HG03378 (cell line): ENCODE measurements around the gene BEST2.

Experiments
- ATAC-seq: cut with Tn5 transposase; IDR thresholded peaks from one replicate; pipeline ENCODE4 v1.9.1; 2021; ENCODE audit warnings: mild to moderate bottlenecking, moderate library complexity; ENCODE audit not compliant: unreplicated experiment

The BEST2 gene

DNA sequence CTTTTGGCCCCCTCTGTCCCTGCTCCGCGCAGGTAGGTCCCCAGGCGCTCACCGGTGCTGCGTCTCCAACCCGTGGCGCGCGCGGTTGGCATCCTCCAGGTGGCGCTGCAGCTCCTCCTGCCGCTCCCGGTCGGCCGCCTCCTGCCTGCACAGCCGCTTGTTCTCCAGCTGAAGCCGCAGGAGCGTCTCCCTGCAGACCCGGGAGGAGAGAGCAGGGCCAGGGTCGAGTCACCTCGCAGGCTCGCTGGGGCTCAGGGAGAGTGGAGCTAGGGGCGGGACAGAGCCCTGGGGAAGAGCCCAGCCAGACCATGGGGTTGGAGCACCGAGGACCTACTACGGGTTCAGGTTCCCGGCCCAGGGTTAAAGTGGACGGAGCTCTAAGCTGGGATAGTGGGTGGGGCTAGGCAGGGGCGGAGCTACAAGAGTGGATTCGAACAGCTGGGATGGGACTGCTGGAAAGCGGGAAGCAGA is 14.5 kb downstream of the BEST2 start:
- ATAC-seq = no peak

DNA sequence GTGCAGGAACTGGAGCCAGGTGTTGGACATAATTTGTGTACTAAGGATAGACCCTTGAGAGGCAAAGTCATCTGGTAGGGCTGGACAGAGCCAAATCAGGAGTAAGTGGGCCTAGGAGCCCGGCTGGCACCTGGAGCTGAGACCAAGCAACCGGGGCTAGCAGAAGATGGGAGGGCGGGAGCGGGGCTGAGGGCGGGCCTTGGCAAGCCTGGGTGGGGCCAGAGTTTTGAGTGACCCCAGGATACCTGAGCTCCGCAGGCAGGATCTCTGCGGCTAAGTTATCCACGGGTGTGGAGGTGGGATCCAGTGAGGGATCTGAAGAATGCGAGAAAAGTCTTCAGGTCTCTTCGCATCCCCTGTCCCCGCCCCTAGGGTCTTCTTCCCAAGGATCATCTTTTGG is 15.6 kb downstream of the BEST2 start:
- ATAC-seq = no peak

DNA sequence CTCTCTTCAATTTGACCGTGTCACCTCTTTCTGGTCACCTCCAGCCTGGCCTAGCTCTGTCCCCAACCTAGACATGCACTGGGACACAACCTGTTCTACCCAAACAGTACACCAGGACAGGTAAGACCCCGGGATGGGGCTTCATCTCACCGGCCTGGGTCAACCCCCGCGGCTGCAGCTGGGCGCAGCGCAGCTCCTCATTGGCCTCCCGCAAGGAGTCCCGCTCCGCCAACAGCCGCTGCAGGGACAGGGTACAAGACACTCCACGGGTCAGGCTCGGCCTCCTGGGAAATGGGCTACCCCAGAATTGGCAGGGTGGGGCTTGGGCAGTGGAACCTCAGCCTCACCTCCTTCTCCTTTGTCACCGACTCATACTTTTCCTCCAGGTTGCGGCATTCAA is 16.1 kb downstream of the BEST2 start:
- ATAC-seq = no peak

DNA sequence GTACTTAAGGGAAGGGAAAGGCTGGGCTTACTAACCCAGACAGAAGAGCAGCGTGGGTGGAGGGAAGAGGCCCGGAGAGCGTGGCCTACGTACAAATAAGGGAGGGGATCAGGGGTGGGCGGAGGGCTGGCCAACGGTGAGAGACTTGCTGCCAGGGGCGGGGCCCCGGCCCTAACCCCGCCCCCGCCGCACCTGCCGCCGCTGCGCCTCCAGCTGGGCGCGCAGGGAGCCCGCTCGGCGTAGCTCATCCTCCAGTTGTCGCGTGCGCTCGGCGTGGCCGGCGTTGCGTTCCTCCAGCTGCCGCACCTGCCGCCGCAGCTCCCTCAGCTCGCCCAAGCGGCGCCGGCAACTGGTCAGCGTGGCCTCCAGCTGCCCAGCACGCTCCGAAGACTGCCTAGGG is 18.1 kb downstream of the BEST2 start:
- no peak for ATAC-seq

DNA sequence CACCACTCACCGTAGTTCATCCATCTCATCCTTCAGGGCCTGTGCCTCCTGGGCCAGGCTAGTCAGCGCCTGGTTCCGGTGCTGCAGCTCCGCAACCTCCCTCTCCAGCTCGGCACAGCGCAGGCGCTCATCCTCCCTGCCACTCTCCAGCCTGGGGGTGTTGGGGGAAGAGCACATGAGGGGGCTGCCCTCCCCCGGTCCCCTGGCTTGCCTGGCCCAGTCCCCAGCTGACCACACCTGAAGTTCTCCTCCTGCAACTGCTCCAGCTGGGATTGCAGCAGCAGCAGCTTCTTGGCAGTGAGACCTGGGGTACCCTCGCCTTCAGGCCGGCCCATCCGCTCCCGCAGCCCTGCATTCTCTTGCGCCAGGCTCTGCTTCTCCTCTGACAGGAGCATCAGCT is 19.3 kb downstream of the BEST2 start:
- no peak for ATAC-seq

DNA sequence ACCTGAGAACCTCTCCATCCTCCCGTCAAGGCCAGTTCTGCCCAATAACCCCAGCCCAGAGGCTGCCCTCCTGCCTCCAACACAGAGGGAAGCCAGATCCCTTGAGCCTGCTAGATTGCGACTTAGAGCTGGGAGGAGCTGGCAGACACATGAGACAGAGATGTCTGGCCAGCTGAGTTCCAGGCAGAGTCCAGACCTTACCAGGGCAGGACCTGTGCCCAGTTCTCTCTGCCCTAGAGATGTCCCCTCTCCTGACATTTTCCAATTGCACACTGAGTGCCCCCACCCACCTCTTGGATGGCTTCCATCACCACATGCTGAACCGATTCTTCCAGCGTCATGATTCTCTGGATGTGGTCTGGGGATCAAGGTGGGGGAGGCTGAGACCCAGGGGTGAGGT is 20.7 kb downstream of the BEST2 start:
- ATAC-seq = no peak

DNA sequence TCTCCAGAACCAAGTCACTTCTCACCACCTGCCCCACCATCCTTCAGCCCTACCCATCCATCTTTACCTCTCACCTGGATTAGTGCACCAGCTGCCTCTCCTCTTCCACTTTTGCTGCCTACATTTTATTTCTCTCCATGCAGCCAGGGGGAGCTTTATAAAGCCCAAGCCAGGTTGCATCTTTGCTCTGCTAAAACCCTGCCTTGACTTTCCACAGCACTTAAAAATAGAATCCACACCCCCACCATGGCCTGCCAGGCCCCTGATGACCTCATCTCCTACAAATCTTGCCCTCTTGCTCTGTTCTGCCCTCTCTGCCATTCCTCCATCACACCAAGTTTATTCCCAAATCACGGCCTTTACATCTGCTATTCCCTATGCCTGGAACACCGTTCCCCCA is 22.0 kb downstream of the BEST2 start:
- ATAC-seq = no peak

DNA sequence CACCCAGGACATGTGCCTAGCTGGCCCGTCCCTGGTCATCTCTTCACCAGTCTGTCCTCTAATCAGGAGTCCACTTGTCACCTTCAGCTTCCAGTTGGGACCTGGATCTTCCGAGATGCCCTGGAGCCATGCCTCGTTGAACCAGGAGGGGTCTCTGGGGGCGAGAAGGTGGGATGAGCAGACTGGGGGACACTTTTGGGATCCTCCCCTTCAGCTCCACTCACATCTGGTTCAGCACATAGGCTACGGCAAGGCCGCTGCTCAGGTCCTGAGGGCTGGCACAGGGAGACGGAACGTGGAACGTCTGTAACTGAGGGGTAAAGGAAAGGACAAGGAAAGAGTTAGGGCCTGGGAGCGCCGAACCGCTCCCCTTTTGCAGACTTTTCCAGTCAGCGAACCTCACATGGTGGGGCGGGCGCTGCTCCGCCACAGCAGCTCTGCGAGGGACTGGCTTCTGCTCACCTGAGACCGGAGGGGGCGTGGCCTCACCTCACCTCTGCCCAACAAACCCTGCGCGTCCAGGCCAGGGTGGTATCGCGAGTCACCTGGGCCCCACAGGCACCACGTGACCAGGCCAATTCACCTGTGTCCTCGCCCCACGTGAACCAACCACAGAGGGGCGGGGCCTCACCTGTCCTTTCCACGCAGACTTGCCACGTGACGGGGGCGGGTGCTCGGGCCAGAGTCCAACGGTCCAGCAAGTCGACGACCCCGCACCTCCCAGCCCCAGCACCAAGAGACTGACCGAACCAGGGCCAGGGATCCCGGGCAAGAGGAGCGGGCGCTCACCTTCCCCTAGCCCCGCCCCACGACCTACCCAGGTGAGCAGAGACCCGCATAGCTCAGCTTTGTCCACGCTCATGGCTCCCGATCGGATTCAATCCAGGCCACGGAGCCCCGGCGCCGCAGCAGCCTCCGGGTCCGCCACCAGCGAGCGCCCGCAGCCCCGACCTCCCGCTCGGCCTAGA is 23.3 kb downstream of the BEST2 start, which contains the start of gene HOOK2:
Gene HOOK2, minus strand, starts transcription at position 965 of the 968 bp plus-strand sequence. Its CDS starts 103 bp downstream, at position 862.
- no peak for ATAC-seq

DNA sequence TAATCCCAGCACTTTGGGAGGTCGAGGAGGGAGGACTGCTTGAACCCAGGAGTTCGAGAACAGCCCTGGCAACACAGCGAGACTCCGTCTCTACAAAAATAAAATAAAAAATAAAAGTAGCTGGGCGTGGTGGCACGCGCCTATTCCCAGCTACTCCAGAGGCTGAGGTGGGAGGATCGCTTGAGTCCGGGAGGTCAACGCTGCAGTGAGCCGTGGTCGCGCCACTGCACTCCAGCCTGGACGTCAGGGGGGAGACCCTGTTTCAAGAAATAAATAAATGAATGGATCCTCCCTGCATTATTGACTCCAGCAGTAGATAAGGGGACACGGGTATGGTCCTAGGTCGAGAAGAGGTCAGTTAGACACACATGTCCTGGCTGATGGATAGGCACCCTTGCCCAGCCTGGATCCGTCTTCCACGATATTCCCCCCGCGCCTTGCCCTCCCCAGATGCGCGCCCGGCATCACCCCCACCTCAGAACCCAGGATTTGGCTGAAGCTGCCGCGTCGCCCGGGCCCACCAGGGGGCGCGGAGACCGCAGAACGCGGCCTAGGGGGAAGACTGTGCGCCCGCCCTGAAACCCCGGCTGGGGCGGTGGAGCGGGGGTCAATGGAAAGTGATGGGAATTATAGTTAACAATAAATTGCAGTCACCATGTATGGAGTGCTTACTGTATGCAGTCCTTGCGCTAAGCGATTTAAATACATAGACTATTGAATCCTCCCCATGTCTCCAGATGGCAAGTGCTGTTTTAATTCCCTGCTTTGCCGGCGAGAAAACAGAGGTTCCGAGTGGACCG is 25.8 kb downstream of the BEST2 start:
- ATAC-seq = no peak

DNA sequence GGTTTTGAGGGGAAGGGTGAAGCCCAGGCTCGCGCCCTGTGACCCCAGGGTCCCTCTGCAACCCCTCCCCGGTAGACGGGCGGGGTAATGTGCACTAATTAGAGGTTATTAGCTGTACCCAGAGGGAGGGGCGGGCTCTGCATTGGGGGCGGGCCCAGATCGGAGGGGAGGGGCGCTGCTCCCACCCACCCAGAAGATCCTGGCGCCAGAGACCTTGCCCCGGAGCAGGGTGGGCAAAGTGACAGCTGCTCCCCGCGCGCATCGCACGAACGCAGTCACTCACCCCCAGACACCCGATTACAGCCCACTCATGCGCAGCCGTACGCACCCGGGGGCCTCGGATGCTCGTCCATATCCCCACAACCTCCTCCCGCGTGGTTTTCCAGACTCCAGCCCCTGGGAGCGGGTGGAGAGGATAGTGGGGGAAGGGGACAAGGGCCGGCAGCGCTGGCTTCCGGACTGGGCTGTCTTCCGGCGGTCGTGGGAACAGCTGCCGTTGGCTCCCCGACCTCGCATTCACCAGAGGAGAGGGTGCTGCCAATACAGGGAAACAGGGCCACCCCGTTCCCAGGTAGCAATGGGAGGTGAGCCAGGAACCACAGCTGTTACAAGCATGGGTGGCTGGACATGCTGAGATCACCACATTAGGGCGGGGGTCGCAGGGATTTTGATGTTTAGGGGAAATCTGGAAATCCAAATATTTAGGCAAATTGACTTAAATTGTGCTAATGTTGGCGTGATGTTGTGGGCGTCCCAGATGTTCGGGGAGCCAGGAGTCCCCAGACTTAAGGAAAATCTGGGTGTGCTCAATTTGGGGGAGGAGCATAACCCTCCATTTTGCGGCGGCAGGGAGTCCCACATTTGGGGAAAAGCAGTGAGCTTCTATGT is 26.7 kb downstream of the BEST2 start:
- ATAC-seq = no peak

DNA sequence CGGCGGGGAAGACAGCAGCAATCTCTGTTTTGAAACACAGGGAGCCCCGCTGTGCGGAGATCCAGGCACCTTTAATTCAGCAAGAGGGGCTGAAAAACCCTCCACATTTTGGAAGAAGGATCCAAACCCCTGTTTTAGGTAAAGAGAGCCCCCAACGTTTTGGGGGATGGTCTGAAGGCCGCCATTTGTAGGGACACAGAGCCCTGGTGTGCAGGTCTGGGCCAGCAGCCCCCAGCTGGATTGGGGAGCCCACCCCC is 27.2 kb downstream of the BEST2 start:
- no peak for ATAC-seq

DNA sequence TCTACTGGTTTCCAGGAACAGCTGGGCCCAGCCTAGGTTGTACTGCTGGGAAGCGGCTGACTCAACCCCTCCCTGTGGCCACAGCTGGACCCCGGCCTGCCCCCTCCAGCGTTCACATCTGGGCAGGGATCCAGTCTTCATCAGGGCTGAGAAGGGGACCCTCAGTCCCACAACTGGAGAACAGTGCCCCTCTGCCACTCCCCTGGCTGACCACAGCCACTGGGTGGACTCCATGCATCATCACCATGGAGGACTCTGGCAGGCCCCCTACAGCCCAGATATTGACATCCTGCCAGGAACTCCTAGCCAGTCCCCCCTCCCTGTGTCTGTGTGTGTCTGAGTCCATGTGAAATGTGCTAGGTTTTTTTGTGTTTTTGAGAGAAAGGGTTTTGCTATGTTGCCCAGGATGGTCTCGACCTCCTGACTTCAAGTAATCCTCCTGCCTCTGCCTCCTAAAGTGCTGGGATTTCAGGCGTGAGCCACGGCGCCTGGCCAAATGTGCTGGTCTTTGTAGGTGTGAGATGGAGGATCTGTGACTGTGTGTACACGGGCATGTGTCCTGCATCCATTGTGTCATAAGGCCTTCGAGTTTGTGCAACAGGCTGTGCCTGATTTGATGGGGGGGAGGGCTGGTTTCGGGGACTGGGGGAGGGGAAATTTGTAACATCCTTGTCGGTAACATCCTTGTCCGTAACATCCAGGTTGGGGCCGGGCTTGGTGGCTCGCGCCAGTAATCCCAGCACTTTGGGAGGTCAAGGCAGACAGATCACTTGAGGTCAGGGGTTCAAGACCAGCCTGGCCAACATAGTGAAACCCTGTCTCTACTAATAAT is 27.8 kb downstream of the BEST2 start:
- no peak for ATAC-seq

DNA sequence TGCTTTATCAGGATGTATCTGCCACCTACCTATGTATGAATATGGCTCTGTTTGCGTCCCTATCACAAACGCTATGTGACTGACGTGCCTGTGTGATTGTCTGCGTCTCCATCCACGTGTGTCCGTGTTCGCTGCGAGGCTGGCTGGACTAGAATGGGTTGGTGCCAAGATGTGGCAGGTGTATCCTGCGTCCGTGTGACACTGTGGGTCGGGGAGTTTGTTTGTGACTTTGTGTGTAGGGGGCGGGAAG is 30.5 kb downstream of the BEST2 start:
- no peak for ATAC-seq

DNA sequence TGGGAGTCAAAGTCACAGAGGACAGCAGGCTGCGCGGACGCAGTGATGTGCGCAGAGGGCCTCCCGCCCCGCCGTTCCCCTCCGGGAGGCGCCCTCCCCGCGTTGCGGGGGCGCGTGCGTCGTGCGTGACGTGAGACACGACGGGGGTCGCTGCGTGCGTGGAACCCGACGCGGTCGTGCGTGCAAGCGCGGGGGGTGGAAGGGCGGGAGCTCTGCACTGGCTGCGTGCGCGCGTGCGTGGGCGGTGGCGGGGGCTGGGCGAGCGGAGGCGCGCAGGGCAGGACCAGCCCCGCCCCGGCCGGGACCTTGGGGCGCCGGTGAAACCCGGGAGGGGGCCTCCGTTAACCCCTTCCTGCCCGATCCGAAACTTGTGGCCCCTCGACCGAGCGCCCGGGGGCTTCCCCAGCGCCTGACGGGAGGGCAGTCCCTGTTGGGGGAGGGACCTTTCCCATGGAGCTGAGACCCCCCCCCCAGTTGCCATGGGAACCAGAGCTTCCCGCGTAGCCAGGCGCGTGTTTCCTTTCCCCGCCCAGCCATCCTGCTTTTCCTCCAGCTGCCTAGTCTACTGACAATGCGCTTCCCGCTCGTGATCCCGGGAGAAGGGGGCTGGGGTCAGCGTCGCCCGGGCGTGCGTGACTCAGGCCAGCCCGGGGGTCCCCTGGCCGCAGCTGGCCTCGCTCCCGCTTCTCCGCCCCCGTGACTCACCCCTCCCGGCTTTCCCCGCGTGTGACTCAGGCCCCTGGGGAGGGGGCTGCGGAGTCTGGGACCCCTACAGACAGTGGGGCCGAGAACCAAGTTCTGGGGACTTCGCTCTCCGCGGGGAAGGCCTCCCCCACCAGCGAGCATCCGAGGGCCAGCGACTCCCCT is 31.1 kb downstream of the BEST2 start:
- ATAC-seq = no peak

DNA sequence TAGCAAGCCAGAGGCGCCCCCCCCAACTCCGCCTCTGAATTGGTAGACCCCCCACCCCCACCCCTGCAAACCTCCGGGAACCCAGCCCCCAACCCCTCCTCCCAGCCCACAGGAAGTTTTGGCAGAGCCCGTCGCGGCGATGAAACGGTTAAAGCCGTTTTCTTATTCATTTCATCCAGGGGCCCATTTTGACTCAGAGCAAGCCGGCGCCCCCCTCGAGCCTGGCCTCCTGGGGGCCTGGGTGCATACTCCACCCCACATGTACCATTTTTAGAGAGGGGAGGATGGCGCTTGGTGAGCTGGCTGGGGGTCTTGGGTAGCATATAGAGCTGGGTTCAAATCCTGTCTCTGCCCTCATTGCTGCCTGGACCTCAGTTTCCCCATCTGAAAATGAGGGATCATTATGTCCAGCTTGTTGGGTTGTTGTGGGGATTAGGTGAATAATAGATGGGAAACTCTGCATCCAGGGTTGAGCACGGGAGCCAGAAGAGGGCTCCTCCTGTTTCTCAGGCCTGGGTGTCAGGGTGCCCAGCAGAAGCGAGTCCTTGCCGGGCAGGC is 31.8 kb downstream of the BEST2 start:
- ATAC-seq = no peak

DNA sequence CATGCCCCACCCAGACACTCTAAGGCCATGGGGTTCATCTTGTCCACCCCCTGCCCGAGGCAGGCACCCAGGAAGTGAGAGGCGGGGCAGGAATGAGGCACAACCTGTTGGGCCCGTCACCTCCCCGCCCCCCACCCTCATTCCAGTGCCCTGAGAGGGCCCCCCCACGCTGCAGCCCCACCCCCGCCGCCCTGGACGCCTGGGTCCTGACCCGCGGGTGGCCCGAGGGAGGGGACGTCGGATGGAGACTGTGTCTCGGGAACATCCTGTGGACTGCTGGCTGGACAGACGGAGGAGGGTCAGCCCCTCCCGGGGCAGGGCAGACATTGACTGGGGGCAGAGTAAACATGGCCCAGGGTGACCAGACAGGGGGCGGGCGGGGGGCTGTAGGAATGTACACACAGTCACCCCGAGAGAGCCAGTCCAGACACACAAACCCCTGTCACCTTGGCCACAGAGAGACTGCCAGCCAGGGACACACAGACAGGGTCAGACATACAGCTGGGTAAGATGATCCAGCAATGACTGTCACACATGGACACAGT is 32.3 kb downstream of the BEST2 start:
- no peak for ATAC-seq

DNA sequence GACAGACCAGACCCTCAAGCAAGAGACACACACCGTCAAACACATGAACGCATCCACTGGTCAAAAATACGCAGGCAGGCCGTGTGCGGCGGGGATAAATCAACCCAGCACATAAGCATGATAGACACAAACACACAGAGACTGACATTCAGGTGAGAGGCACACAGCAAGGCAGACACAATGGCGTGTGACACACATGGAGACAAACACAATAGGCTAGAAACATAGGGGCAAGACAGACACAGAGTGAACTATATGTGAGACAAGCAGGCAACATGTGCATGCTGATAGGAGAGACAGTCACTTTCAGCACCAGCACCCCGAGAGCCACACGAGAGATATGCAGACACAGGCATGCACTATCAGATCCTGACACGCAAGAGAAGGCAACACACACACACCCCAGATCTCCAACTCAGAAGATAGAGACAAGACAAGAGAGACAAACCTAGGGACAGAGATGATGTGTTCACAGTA is 32.8 kb downstream of the BEST2 start:
- no peak for ATAC-seq

DNA sequence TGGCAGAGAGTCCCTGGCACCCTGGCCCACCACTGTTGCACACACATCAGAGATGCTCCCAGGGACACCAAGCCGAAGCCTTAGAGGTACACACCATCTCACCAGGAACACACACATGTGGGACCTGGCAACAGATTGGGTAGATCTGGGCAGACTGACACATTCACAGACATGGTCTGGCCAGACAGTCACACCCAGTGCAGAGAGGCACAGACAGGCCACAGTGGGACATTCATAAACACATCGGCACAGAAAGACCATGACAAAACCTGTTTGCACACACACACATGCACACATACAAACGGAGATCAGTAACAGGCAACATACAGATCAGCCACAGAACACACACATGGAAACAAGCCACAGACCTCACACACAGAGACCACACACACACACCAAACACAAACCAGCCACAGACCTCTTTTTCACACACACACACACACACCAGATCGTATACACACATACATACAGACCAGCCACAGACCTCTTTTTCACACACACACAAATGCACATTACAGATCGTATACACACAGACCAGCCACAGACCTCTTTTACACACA is 33.4 kb downstream of the BEST2 start:
- no peak for ATAC-seq
